HUDEP-2 (cell line): Measurements from ENCODE around the gene HNRNPL.

Source experiments
- DNase-seq, 76 experiments: peaks; one replicate each; lab custom pipeline; 2025; ENCODE audit not compliant: unreplicated experiment in 76 of 76; lab: John Stamatoyannopoulos, UW

HNRNPL gene

DNA sequence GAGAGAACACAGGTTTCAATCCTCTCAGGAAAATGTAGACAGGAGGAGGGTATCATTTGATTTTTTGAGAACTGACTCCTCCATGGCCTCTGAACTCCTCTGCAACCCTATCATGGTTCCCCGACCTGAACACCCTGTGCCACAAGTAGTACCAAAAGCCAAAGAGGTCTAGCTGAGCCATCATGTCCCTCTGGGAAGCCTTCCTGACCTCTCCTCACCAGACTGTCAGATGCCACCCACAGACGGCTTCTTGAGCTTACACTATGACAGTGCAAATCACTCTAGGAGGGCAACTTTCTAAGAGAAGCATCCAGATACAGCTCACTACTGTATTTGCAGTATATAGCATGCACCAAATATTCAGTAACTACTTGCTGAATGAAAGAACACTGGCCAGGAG lies 3.7 kb downstream of the HNRNPL start:
- no peak for DNase-seq

DNA sequence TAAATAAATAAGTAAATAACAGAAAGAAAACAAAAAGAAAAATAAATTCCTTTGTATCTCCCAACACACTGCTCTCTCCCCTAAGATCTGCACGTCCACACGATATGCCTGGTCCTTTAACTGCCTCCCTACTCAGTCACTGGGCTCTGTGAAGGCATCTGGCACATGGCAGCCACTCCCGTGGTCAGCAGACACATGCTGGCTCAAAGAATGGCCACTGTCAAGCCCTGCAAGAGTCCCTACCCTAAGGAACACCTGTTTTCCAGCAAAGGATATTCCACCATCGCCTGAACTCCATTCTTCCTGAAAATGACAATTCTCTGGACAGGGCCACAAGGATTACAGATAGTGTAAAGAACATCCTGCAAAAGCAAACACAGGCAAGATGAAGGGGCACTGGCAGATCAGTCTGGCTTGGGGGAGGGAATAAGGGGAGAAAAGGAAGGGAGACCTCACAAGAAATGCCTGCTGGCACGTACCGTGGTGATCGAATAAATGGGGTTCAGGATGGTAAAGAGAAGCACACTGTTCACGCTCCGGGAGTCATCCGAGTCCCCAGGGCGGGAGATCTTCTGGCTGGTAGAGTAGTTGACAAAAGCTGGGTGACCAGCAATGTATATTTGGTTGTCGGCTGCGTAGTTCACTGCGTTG lies 4.3 kb downstream of the HNRNPL start:
- DNase-seq, result no peak

- DNase-seq, result no peak
Observed at GRCh38 chr19:38844093-38844686, 5.6 kb downstream of the HNRNPL start.

DNA sequence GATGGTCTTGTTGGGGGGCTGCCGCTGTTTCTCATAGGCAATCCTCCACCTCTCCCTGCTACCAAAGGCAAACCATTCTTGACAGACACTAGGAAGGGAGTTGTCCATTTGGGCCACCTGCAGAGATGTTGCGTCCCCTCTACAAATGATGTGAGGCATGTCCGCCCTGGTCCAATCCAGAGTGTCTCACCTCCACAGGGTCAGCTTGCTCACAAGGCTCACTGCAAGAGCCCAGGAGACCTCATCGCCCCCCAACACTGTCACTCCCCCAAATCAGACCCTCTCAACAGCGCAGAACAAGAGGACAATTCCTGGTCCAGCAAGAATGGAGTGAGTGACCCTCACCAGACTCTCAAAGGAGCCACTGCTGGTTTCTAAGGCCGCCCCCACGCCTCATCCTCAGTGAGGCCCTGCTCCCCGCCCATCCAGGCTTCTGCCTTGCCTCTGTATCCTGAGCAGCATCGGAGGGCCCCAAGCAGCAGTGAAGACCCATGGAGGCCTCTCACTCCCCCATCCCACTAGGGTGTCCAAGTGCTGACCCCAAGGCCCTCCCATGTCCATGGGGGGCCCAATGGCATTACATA lies 6.5 kb downstream of the HNRNPL start:
- no peak for DNase-seq

- no peak for DNase-seq
Observed at GRCh38 chr19:38842439-38843174, 7.2 kb downstream of the HNRNPL start.

DNA sequence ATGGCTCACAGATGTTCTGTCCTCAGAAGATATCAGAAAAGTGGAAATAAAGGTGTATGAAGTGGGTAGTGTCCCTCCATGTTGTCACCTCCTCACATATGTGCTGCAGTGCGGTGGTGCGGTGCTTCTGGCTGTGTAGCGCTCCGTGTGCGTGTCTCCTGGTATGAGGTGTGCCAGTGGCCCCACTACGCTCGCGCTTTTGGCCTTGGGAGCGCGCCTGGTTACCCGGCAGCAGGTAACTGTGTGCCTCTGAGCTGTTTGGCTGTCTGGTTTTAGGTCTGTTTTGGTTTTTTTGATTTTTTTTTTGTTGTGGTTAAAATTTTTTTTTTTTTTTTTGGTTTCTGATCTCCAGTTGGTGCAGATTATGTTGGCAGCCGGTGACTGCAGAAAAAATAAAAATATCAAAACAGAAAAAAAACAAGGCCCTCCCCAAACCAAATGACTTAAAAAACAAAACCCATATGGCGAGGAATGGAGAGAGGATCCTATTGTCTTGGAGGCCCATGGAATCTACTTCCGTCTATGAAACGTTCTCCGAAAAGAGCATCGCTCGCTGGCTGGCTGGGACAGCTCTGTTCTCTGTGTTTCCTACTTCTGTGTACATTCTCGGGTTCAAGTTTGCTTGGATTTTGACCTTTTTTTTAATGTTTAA lies 7.9 kb downstream of the HNRNPL start:
- no peak for DNase-seq

DNA sequence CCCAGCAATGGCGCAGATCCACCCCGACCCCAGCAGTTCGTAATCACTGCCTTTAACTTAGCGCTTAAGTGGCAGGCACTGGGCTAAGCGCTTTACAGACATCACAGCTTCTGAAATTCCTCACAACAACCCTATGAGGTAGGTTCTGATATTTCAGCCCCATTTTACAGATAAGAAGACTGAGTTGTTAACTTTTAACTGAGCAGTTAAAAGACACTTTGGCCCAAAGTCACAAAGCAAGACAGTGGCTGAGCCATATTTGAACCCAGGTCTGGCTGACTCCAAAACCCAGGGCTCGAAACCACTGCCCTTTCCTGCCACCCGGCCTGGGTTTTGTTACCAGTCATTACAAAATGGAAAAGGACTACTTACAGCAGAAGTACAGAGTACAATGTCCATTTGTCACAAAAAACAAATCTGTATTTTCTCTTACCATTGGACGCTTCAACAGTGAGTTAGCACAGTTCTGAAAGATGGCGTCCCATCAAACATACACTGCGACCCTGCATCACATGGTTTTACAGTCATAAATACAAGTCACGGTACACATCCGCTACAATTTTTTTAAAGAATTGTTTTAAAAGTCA lies 8.5 kb downstream of the HNRNPL start:
- DNase-seq, result no peak

GRCh38 chr19:38840583-38840968 lies 9.2 kb downstream of the HNRNPL start:
- no peak for DNase-seq

DNA sequence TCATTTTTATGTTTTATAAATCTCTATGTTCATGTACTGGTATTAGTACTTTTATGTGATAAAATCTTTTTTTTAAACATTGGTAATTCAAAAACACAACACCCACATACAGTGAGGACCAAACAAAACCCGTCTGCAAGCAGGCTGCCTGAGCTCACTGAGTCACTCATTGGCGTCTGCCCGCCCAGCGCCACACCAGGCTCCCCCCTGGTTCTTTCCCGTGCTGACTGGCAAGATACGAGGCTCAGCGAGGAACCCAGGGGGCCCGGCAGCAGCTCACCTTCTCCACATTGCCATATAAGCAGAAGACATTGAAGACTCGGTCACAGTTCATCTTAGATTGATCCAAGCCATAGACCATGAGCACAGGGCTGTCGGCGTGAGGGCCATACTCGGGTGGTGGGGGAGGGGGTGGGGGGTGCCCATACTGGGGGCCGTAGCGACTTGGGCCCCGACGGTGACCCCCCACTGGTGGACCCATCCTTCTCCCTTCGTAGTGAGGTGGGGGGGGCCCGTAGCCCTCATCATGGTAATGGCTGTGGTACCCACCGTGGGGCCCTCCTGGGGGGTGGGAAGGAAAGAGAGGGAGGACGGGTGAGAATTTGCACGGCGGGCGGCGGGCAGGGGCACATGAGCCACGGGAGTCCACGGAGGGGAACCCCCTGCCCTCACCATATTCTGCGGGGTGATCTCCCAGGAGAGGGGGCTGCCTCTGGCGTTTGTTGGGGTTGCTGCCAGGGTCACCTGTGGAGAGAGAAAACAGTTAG lies 9.8 kb downstream of the HNRNPL start:
- no peak for DNase-seq

DNA sequence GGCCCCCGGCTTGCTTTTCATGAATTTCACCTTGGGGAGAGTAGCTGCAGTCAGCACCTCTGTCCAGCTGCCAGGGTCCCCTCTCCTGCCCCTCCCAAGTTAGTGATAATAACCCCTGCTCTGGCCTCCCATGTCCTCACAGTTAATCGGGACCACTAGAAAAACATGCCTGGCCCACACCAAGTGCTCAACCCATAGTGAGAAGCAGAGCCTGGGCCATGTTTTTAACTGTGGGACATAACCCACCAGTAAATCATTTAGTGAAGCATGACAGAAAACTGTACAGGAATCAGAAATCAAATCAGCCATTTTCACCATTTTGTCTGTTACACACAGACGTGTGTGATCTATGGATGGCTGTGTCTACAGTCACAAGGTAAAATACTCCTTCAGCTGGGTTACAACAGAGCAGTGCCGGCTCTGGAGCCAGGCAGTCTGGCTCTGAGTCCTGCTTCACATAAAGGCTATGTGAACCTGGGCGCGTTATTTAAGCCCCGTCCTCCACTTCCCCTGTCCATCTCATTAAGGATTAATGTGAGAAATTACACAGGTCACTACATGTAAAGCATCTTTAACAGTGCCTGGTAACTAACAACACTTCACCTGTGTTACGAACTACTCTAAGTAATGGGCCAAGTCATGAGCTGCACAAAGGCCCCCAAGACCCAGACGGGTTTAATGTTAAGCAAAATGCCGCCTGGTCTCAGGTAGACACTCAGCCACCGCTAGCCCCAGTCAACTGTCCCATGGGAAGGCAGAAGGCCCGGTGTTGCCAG lies 10.6 kb downstream of the HNRNPL start:
- DNase-seq, result no peak

GRCh38 chr19:38838208-38838985 lies 11.4 kb downstream of the HNRNPL start:
- DNase-seq, result no peak

DNA sequence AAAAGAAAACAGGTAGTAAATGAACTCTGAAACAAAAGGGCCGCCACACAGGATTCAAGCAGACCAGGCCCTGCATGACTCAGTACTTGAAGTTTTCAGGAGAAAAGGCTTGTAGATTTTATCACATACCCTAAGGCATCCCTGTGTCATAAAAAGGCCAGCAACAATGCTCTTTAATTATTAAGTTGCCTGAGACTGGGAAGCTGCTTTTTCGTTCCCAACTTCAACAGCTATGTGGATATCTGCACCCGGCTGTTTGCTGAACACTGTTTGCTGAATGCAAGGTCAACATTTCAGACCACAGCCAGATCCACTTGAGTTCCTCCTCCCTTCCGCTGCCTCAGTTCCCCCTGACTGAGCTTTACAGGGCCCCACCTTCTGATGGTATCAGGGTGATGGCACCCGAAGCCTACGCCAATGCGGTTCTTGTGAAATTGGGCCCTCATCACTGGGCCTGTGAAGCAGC lies 12.1 kb downstream of the HNRNPL start:
- DNase-seq, result no peak

- no peak for DNase-seq
Observed at GRCh38 chr19:38836983-38837626, 12.7 kb downstream of the HNRNPL start.

DNA sequence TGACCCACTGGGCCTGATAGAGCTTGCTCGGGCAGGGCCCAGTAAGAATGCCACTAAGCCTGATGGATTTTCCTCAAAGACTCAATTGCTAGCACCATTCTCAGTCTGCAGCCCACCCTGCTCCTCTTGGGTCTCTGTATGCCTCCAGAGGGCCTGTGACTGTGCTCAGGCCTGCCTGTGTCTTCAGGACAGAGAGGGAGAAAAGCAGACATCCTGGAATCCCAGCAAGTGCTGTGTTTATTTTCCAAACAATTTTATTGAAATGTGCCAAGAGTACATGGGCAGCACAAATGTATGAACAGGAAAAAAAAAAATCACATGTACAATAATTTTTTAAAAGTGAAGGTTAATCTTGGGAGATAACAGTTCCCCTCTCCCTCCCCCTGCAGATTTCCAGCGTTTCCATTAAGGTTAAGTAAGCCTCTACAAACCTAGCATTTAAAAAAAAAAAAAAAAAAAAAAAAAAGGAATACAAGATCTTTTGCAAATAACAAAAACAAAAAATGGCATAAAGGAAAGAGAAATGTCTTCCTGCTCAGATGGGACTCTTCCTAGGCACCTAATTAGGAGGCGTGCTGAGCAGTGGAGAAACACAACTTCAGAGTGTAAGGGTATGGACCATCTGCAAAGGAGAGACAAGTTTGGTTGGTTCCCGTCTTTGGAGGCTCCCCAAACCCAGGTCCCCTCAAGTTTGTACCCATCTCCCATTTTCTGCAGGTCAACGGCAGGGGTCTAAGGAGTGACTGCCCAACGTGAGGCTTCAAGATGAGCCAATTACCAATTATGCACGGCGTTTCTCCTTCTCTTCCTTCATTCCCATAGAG lies 13.4 kb downstream of the HNRNPL start:
- DNase-seq, result no peak

GRCh38 chr19:38834590-38834989 lies 15.2 kb downstream of the HNRNPL start:
- no peak for DNase-seq

DNA sequence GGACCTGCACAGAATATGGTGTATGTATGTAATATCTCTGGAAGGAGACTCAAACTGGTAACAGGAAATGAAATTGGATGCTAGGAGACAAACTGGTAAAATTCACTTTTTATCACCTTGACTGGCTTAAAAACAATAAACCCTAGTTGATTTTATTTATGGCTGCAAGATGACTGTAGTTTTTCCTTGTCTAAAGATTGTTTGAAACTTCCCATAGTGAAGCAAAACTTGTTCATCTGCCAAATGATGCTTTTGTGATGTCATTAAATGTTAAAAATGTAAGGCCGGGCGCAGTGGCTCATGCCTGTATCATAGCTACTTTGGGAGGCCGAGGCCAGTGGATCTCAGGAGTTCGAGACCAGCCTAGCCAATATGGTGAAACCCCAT lies 15.7 kb downstream of the HNRNPL start:
- DNase-seq, result no peak

DNA sequence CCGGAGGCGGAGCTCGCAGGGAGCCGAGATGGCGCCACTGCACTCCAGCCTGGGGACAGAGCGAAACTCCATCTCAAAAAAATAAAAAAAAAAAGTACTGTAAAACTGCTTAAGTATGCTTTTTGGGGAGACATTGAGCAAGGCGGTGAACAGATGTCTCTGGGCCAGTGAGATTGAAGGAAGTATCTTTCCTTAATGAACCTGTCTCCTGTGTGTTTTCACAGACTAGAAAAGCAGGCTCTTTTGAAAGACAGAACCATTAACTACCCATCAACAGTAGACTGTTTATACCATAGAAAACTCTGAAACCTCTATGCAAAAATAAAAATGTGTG lies 16.7 kb downstream of the HNRNPL start:
- DNase-seq, result no peak
